ENCODE measurements around the gene ADAM15.
A peak's percentile ranks its signal among the peaks of the same experiment; 100 is the strongest.

The ADAM15 gene

GRCh38 chr1:155086128-155086741, 35.1 kb downstream of the ADAM15 start:
- peak; percentile 69 for DNase-seq (ENCODE audit: low spot score)

GRCh38 chr1:155086856-155087535, 35.9 kb downstream of the ADAM15 start:
- no peak for DNase-seq (ENCODE audit: low spot score)

- peak; percentile 75 for DNase-seq (ENCODE audit: low spot score)
Measured at GRCh38 chr1:155091071-155092051, 40.2 kb downstream of the ADAM15 start.

- no peak for DNase-seq (ENCODE audit: low spot score)
Measured at GRCh38 chr1:155092131-155092530, 41.0 kb downstream of the ADAM15 start.

GRCh38 chr1:155092641-155093040, 41.5 kb downstream of the ADAM15 start:
- no peak for DNase-seq (ENCODE audit: low spot score)

GRCh38 chr1:155093911-155094621, 43.0 kb downstream of the ADAM15 start:
- DNase-seq (ENCODE audit: low spot score) = peak; percentile 34

- no peak for DNase-seq (ENCODE audit: low spot score)
Measured at GRCh38 chr1:155094622-155094948, 43.5 kb downstream of the ADAM15 start.

GRCh38 chr1:155099331-155099730, 48.2 kb downstream of the ADAM15 start:
- DNase-seq (ENCODE audit: low spot score) = no peak

GRCh38 chr1:155103325-155103724, 52.2 kb downstream of the ADAM15 start:
- DNase-seq (ENCODE audit: low spot score) = no peak

GRCh38 chr1:155104605-155105534, 53.8 kb downstream of the ADAM15 start:
- no peak for DNase-seq (ENCODE audit: low spot score)

GRCh38 chr1:155105604-155106011, 54.5 kb downstream of the ADAM15 start:
- DNase-seq (ENCODE audit: low spot score) = no peak

GRCh38 chr1:155106862-155107261, 55.7 kb downstream of the ADAM15 start:
- no peak for DNase-seq (ENCODE audit: low spot score)

GRCh38 chr1:155107309-155108264, 56.5 kb downstream of the ADAM15 start:
- DNase-seq (ENCODE audit: low spot score) = no peak

- no peak for DNase-seq (ENCODE audit: low spot score)
Measured at GRCh38 chr1:155108296-155108695, 57.2 kb downstream of the ADAM15 start.

GRCh38 chr1:155110381-155110780, 59.3 kb downstream of the ADAM15 start:
- DNase-seq (ENCODE audit: low spot score) = no peak

- no peak for DNase-seq (ENCODE audit: low spot score)
Measured at GRCh38 chr1:155110826-155111225, 59.7 kb downstream of the ADAM15 start.

Data from AG08395 (cell line).